Omental fat pad (tissue), 4 donors: Measurements from ENCODE around the gene OAS2. TPM values are rescaled to one million over a fixed set of nuclear protein-coding genes. Genes with fewer than 3 reads are reported as not detected.
"Not testable (repeated sequence)": the region's sequence is repeated elsewhere in the genome, so short reads cannot be mapped to it uniquely, and the experiment has no call there.

Source experiments
- ATAC-seq: fragments of 150-250 bp; one replicate; pipeline ENCODE4 v1.9.1; 2016; ENCODE audit warnings: mild to moderate bottlenecking, moderate library complexity; ENCODE audit not compliant: low FRiP score
- DNase-seq: peaks from one replicate; pipeline ENCODE4 v3.0.0-alpha.2; 2019; ENCODE audit warnings: low spot score
- CTCF ChIP-seq, 3 donors: fragments of 450-650 bp; IDR thresholded peaks; one replicate each; pipeline ENCODE4 v1.5.1; 2016 to 2017; ENCODE audit warnings: antibody characterized with exemption in 3 of 3, mild to moderate bottlenecking in 3 of 3, moderate library complexity in 2 of 3
- total RNA-seq, 4 donors: library from RNA; depleted of rRNA; stranded (reverse); fragments of >200 nt; gene quantifications; one replicate each; pipeline ENCODE4 v1.1.0, GENCODE V29; 2016

The OAS2 gene
- total RNA-seq, 4 donors from 2014 or later = 8.2 to 41.9 (median 13.2) TPM

GRCh38 chr12:112980491-112981158 lies 2.3 kb downstream of the OAS2 start:
- no peak for ATAC-seq

GRCh38 chr12:112985642-112986290 lies 7.4 kb downstream of the OAS2 start:
- DNase-seq (no peak), ATAC-seq (no peak)
- no peak for TF ChIP-seq CTCF (IDR thresholded peaks at IDR 0.05)

More at GRCh38 chr12:112980491-112981158, 2.3 kb downstream of the OAS2 start:
- no peak for TF ChIP-seq CTCF (IDR thresholded peaks at IDR 0.05)
- no peak for DNase-seq

GRCh38 chr12:112986291-112986800 lies 8.0 kb downstream of the OAS2 start:
- ATAC-seq = no peak
- no peak for DNase-seq
- TF ChIP-seq CTCF (IDR thresholded peaks at IDR 0.05) = no peak

- no peak for TF ChIP-seq CTCF (IDR thresholded peaks at IDR 0.05)
- no peak for ATAC-seq
- no peak for DNase-seq
Measured at GRCh38 chr12:112987561-112987960, 9.2 kb downstream of the OAS2 start.

- ATAC-seq (no peak), DNase-seq (no peak)
- no peak for TF ChIP-seq CTCF (IDR thresholded peaks at IDR 0.05)
Measured at GRCh38 chr12:112988224-112988623, 9.9 kb downstream of the OAS2 start.

- not testable (repeated sequence) for ATAC-seq, DNase-seq
Measured at GRCh38 chr12:112988823-112989385, 10.6 kb downstream of the OAS2 start.

- no peak for DNase-seq
- no peak for ATAC-seq
- TF ChIP-seq CTCF (IDR thresholded peaks at IDR 0.05) = no peak
Measured at GRCh38 chr12:112989806-112990205, 11.5 kb downstream of the OAS2 start.
